Astrocyte (in vitro differentiated cells and primary cell): Measurements from ENCODE around the gene KCNMA1. TPM values are rescaled to one million over a fixed set of nuclear protein-coding genes. Genes with fewer than 3 reads are reported as not detected.

ENCODE experiments used
- DNase-seq: peaks from one replicate; pipeline ENCODE4 v3.0.0-alpha.2; 2010; ENCODE audit warnings: low read depth
- FAIRE-seq: peaks from 2 replicates; lab custom pipeline; 2011; peaks lifted over from hg19 to GRCh38; lab: Jason Lieb, UNC
- H2AFZ ChIP-seq: 2 replicates; pipeline ENCODE4 v1.6.0; 2012; ENCODE audit warnings: low read depth, low read length, inconsistent platforms
- H3K27ac ChIP-seq: 2 replicates; pipeline ENCODE4 v1.5.1; 2011; ENCODE audit warnings: low read depth, low read length, inconsistent platforms
- H3K27me3 ChIP-seq: 2 replicates; pipeline ENCODE4 v1.6.0; 2011; ENCODE audit warnings: low read length, inconsistent platforms; ENCODE audit not compliant: insufficient read depth
- H3K36me3 ChIP-seq: 2 replicates; pipeline ENCODE4 v1.5.1; 2011; ENCODE audit warnings: low read length, inconsistent platforms; ENCODE audit not compliant: insufficient read depth
- H3K4me1 ChIP-seq: 2 replicates; pipeline ENCODE4 v1.5.1; 2011; ENCODE audit warnings: low read length, inconsistent platforms; ENCODE audit not compliant: insufficient read depth
- H3K4me2 ChIP-seq: 2 replicates; pipeline ENCODE4 v1.6.0; 2012; ENCODE audit warnings: low read length, inconsistent platforms
- H3K4me3 ChIP-seq: 2 replicates; pipeline ENCODE4 v1.5.1; 2011; ENCODE audit warnings: low read depth, mild to moderate bottlenecking, low read length, inconsistent platforms; ENCODE audit not compliant: insufficient read depth
- H3K79me2 ChIP-seq: 2 replicates; pipeline ENCODE4 v1.6.0; 2012; ENCODE audit warnings: mild to moderate bottlenecking, low read length, inconsistent platforms; ENCODE audit not compliant: insufficient read depth
- H3K9ac ChIP-seq: 2 replicates; pipeline ENCODE4 v1.6.0; 2012; ENCODE audit warnings: mild to moderate bottlenecking, low read length, inconsistent platforms
- H3K9me3 ChIP-seq: 2 replicates; pipeline ENCODE4 v1.5.1; 2012; ENCODE audit warnings: low read depth, mild to moderate bottlenecking, low read length, inconsistent platforms; ENCODE audit not compliant: insufficient read depth
- H4K20me1 ChIP-seq: 2 replicates; pipeline ENCODE4 v1.6.0; 2012; ENCODE audit warnings: low read length, inconsistent platforms; ENCODE audit not compliant: insufficient read depth
- H3K27ac Mint-ChIP-seq: one replicate; pipeline ENCODE4 v1.8.0; 2021; ENCODE audit warnings: mild to moderate bottlenecking, mixed read lengths; ENCODE audit not compliant: unreplicated experiment
- H3K27me3 Mint-ChIP-seq: one replicate; pipeline ENCODE4 v1.8.0; 2021; ENCODE audit warnings: low read depth, mixed read lengths; ENCODE audit not compliant: unreplicated experiment
- H3K36me3 Mint-ChIP-seq: one replicate; pipeline ENCODE4 v1.8.0; 2021; ENCODE audit warnings: low read depth, mixed read lengths; ENCODE audit not compliant: unreplicated experiment
- H3K4me1 Mint-ChIP-seq: one replicate; pipeline ENCODE4 v1.8.0; 2021; ENCODE audit warnings: low read depth, mixed read lengths; ENCODE audit not compliant: unreplicated experiment
- H3K4me3 Mint-ChIP-seq: one replicate; pipeline ENCODE4 v1.8.0; 2021; ENCODE audit warnings: mild to moderate bottlenecking, moderate library complexity, mixed read lengths; ENCODE audit not compliant: unreplicated experiment
- H3K9me3 Mint-ChIP-seq: one replicate; pipeline ENCODE4 v1.8.0; 2021; ENCODE audit warnings: mild to moderate bottlenecking, mixed read lengths; ENCODE audit not compliant: unreplicated experiment
- EZH2 ChIP-seq: IDR thresholded peaks from 2 replicates; pipeline ENCODE4 v1.6.1; 2012; ENCODE audit warnings: mild to moderate bottlenecking, low read length, inconsistent platforms; ENCODE audit not compliant: insufficient read depth
- total RNA-seq: library from RNA; stranded (reverse); gene quantifications from 2 replicates; pipeline ENCODE4 v1.2.1, GENCODE V29; 2021
- TF ChIP-seq, protein P1 (sequence below): IDR thresholded peaks from 2 replicates; pipeline ENCODE4 v1.5.1; 2011; ENCODE audit warnings: low read depth, mild to moderate bottlenecking, inconsistent platforms, low read length, moderate library complexity; ENCODE audit not compliant: insufficient read depth

Gene KCNMA1
- total RNA-seq, 1 donor from 2014 or later: 45.8 TPM

DNA sequence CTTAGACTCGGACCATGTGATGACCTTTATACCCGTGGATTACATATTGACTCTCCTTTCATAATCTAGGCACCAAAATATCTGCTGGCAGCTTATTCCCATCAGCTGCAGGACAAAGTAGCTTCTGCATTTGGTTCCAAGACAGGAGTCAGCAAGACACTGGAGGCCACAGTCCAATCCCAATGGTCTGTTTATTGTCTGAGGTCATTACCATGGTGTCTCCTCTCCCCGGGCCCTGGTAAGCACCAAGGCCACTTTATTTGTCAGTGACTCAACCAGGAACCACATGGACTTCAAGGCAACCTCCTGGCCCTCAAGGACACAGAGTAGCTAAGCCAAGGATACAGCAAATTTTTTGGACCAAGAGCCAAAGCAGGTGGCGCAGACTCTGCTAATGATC, 36.1 kb downstream of the KCNMA1 start:
- Histone ChIP-seq H2AFZ (no peak overlapping the region), H3K9ac (no peak overlapping the region), H3K36me3 (no peaks in the 10 kb centered on the region), H4K20me1 (peaks cover 7% of the 10 kb centered on the region), H3K9me3 (no peaks in the 10 kb centered on the region), H3K4me2 (no peak overlapping the region), H3K79me2 (peaks cover 59% of the 10 kb centered on the region), H3K4me3 (no peak overlapping the region), H3K4me1 (peaks cover 15% of the 10 kb centered on the region), H3K27ac (no peak overlapping the region), H3K27me3 (no peaks in the 10 kb centered on the region)
- Mint-ChIP-seq H3K4me1 (peaks cover 20% of the 10 kb centered on the region), H3K4me3 (no peak overlapping the region), H3K27ac (no peak overlapping the region), H3K9me3 (no peaks in the 10 kb centered on the region), H3K27me3 (no peaks in the 10 kb centered on the region), H3K36me3 (peaks cover 7% of the 10 kb centered on the region)
- FAIRE-seq: no peak
- TF ChIP-seq EZH2: no peak
- TF ChIP-seq, protein P1, sequence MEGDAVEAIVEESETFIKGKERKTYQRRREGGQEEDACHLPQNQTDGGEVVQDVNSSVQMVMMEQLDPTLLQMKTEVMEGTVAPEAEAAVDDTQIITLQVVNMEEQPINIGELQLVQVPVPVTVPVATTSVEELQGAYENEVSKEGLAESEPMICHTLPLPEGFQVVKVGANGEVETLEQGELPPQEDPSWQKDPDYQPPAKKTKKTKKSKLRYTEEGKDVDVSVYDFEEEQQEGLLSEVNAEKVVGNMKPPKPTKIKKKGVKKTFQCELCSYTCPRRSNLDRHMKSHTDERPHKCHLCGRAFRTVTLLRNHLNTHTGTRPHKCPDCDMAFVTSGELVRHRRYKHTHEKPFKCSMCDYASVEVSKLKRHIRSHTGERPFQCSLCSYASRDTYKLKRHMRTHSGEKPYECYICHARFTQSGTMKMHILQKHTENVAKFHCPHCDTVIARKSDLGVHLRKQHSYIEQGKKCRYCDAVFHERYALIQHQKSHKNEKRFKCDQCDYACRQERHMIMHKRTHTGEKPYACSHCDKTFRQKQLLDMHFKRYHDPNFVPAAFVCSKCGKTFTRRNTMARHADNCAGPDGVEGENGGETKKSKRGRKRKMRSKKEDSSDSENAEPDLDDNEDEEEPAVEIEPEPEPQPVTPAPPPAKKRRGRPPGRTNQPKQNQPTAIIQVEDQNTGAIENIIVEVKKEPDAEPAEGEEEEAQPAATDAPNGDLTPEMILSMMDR: no peak
- DNase-seq: no peak

DNA sequence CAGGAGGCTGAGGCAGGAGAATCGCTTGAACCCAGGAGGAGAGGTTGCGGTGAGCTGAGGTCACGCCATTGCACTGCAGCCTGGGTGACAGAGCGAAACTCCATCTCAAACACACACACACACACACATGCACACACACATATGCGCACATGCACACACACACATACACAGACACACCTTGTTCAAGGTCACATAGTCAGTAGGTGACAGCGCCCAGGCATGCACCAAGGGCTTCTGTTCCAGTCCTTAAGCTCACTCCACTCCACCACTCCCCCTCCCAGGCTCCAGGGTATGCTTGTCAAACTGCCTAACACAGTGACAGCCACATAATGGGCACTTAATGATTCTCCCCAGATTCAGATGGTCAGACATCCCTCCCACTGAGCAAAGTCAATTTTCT, 37.0 kb downstream of the KCNMA1 start:
- Histone ChIP-seq H3K4me1 (peaks cover 15% of the 10 kb centered on the region), H3K4me3 (no peak overlapping the region), H2AFZ (no peak overlapping the region), H3K4me2 (no peak overlapping the region), H3K9ac (no peak overlapping the region), H3K27ac (no peak overlapping the region), H3K9me3 (no peaks in the 10 kb centered on the region), H3K79me2 (peaks cover 56% of the 10 kb centered on the region), H4K20me1 (peaks cover 7% of the 10 kb centered on the region), H3K36me3 (no peaks in the 10 kb centered on the region), H3K27me3 (no peaks in the 10 kb centered on the region)
- Mint-ChIP-seq H3K4me3 (no peak overlapping the region), H3K9me3 (no peaks in the 10 kb centered on the region), H3K27me3 (no peaks in the 10 kb centered on the region), H3K36me3 (peaks cover 7% of the 10 kb centered on the region), H3K27ac (no peak overlapping the region), H3K4me1 (peaks cover 20% of the 10 kb centered on the region)
- TF ChIP-seq, protein P1: no peak
- TF ChIP-seq EZH2: no peak
- no peak for DNase-seq
- no peak for FAIRE-seq

DNA sequence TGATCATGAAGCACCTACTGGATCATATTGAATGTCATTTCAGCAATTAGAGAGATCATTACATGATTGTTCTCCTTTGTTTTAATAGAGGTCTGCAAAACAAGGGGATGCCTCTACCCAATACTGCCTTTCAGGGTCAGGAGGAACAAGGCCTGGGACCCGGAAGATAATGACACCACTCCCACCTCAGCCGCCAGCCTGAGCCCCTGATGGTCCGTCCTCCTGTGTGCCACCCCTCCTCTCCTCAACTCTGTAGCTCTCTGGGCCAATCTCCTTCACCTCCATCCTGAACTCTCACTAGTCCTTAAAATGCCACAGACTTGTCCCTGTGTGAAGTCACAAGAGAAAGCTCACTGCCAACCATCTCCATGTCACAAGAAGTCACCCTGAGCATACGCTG, 38.0 kb downstream of the KCNMA1 start:
- no peak overlapping the region for H3K9ac ChIP-seq
- H3K4me1 ChIP-seq: peaks cover 15% of the 10 kb centered on the region
- Mint-ChIP-seq H3K36me3 (peaks cover 7% of the 10 kb centered on the region), H3K27ac (no peak overlapping the region), H3K27me3 (no peaks in the 10 kb centered on the region), H3K4me1 (peaks cover 20% of the 10 kb centered on the region), H3K4me3 (no peak overlapping the region), H3K9me3 (no peaks in the 10 kb centered on the region)
- TF ChIP-seq EZH2: no peak
- TF ChIP-seq, protein P1: no peak
- H3K79me2 ChIP-seq: peaks cover 47% of the 10 kb centered on the region
- FAIRE-seq (no peak), DNase-seq (no peak)
- no peaks in the 10 kb centered on the region for H3K9me3 ChIP-seq
- peaks cover 7% of the 10 kb centered on the region for H4K20me1 ChIP-seq
- H3K4me2 ChIP-seq: no peak overlapping the region
- H3K36me3 ChIP-seq: no peaks in the 10 kb centered on the region
- H3K27ac ChIP-seq: no peak overlapping the region
- no peak overlapping the region for H2AFZ ChIP-seq
- H3K27me3 ChIP-seq: no peaks in the 10 kb centered on the region
- H3K4me3 ChIP-seq: no peak overlapping the region
